WTC11 (cell line): ENCODE data around the gene PRAF2.

Experiments used
- ATF1 ChIP-seq: sonication (generic); formaldehyde crosslinking; IDR thresholded peaks from 2 replicates; pipeline ENCODE4 v1.8.1; 2023; ENCODE audit warnings: mild to moderate bottlenecking, moderate library complexity, missing genetic modification reagents
- TCF7 ChIP-seq: sonication (generic); formaldehyde crosslinking; IDR thresholded peaks from 2 replicates; pipeline ENCODE4 v1.8.0; 2022; ENCODE audit warnings: mild to moderate bottlenecking, low read depth, missing genetic modification reagents, moderate library complexity
- TEAD1 ChIP-seq: sonication (generic); formaldehyde crosslinking; IDR thresholded peaks from 2 replicates; pipeline ENCODE4 v1.8.0; 2022; ENCODE audit warnings: mild to moderate bottlenecking, missing genetic modification reagents
- ZBTB21 ChIP-seq: sonication (generic); formaldehyde crosslinking; IDR thresholded peaks from 2 replicates; pipeline ENCODE4 v1.8.1; 2023; ENCODE audit warnings: mild to moderate bottlenecking, missing genetic modification reagents, borderline replicate concordance
- TF ChIP-seq, protein P1 (sequence below): fragments of 200-600 bp; IDR thresholded peaks from 2 replicates; pipeline ENCODE4 v1.8.0; 2022; ENCODE audit warnings: antibody characterized with exemption
- TF ChIP-seq, protein P2 (sequence below): sonication (generic); formaldehyde crosslinking; IDR thresholded peaks from 2 replicates; pipeline ENCODE4 v1.8.1; 2022; ENCODE audit warnings: mild to moderate bottlenecking, missing genetic modification reagents, moderate library complexity, borderline replicate concordance
- TF ChIP-seq, protein P3 (sequence below): sonication (generic); formaldehyde crosslinking; IDR thresholded peaks from 2 replicates; pipeline ENCODE4 v1.8.0; 2022; ENCODE audit warnings: mild to moderate bottlenecking, missing genetic modification reagents
- TF ChIP-seq, protein P4 (sequence below): fragments of 250-450 bp; sonication (Bioruptor Pico); IDR thresholded peaks from 2 replicates; pipeline ENCODE4 v1.8.0; 2021; ENCODE audit warnings: mild to moderate bottlenecking
- TF ChIP-seq, protein P5 (sequence below): sonication (generic); formaldehyde crosslinking; IDR thresholded peaks from 2 replicates; pipeline ENCODE4 v1.8.0; 2022; ENCODE audit warnings: missing genetic modification reagents

DNA sequence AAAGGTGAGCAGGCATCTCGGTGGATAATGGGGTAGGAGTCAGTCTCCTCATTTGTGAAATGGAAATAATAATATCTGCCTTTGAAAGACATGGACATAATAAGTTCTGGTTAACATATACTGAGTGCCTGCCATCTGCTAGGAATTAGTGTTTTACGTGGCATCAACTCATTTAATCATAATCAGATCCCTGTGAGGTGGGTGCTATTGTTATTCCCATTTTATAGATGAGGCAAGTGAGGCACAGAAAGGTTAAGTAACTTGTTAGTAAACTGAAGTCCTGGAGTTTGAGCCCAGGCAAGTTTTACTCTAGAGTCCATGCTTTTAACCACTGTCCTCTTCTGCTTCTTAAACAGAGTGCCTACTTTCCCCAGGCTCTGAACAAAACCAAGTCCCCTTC lies 7.5 kb downstream of the PRAF2 start:
- TF ChIP-seq, protein P1, sequence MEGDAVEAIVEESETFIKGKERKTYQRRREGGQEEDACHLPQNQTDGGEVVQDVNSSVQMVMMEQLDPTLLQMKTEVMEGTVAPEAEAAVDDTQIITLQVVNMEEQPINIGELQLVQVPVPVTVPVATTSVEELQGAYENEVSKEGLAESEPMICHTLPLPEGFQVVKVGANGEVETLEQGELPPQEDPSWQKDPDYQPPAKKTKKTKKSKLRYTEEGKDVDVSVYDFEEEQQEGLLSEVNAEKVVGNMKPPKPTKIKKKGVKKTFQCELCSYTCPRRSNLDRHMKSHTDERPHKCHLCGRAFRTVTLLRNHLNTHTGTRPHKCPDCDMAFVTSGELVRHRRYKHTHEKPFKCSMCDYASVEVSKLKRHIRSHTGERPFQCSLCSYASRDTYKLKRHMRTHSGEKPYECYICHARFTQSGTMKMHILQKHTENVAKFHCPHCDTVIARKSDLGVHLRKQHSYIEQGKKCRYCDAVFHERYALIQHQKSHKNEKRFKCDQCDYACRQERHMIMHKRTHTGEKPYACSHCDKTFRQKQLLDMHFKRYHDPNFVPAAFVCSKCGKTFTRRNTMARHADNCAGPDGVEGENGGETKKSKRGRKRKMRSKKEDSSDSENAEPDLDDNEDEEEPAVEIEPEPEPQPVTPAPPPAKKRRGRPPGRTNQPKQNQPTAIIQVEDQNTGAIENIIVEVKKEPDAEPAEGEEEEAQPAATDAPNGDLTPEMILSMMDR: no peak
- TF ChIP-seq TEAD1 (CRISPR knock-in tag) (no peak), ZBTB21 (no peak), TCF7 (CRISPR knock-in tag) (no peak), ATF1 (CRISPR knock-in tag) (no peak)
- TF ChIP-seq, protein P2, sequence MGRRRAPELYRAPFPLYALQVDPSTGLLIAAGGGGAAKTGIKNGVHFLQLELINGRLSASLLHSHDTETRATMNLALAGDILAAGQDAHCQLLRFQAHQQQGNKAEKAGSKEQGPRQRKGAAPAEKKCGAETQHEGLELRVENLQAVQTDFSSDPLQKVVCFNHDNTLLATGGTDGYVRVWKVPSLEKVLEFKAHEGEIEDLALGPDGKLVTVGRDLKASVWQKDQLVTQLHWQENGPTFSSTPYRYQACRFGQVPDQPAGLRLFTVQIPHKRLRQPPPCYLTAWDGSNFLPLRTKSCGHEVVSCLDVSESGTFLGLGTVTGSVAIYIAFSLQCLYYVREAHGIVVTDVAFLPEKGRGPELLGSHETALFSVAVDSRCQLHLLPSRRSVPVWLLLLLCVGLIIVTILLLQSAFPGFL (CRISPR knock-in tag): no peak
- TF ChIP-seq, protein P3, sequence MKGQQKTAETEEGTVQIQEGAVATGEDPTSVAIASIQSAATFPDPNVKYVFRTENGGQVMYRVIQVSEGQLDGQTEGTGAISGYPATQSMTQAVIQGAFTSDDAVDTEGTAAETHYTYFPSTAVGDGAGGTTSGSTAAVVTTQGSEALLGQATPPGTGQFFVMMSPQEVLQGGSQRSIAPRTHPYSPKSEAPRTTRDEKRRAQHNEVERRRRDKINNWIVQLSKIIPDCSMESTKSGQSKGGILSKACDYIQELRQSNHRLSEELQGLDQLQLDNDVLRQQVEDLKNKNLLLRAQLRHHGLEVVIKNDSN (CRISPR knock-in tag): no peak
- TF ChIP-seq, protein P4, sequence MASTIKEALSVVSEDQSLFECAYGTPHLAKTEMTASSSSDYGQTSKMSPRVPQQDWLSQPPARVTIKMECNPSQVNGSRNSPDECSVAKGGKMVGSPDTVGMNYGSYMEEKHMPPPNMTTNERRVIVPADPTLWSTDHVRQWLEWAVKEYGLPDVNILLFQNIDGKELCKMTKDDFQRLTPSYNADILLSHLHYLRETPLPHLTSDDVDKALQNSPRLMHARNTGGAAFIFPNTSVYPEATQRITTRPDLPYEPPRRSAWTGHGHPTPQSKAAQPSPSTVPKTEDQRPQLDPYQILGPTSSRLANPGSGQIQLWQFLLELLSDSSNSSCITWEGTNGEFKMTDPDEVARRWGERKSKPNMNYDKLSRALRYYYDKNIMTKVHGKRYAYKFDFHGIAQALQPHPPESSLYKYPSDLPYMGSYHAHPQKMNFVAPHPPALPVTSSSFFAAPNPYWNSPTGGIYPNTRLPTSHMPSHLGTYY (CRISPR knock-in tag): no peak
- TF ChIP-seq, protein P5, sequence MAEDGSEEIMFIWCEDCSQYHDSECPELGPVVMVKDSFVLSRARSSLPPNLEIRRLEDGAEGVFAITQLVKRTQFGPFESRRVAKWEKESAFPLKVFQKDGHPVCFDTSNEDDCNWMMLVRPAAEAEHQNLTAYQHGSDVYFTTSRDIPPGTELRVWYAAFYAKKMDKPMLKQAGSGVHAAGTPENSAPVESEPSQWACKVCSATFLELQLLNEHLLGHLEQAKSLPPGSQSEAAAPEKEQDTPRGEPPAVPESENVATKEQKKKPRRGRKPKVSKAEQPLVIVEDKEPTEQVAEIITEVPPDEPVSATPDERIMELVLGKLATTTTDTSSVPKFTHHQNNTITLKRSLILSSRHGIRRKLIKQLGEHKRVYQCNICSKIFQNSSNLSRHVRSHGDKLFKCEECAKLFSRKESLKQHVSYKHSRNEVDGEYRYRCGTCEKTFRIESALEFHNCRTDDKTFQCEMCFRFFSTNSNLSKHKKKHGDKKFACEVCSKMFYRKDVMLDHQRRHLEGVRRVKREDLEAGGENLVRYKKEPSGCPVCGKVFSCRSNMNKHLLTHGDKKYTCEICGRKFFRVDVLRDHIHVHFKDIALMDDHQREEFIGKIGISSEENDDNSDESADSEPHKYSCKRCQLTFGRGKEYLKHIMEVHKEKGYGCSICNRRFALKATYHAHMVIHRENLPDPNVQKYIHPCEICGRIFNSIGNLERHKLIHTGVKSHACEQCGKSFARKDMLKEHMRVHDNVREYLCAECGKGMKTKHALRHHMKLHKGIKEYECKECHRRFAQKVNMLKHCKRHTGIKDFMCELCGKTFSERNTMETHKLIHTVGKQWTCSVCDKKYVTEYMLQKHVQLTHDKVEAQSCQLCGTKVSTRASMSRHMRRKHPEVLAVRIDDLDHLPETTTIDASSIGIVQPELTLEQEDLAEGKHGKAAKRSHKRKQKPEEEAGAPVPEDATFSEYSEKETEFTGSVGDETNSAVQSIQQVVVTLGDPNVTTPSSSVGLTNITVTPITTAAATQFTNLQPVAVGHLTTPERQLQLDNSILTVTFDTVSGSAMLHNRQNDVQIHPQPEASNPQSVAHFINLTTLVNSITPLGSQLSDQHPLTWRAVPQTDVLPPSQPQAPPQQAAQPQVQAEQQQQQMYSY (CRISPR knock-in tag): no peak
